Naive thymus-derived CD8-positive, alpha-beta T cell (primary cell): ENCODE measurements around the gene CATSPER1. TPM values are rescaled to one million over a fixed set of nuclear protein-coding genes. Genes with fewer than 3 reads are reported as not detected.
A peak's percentile ranks its signal among the peaks of the same experiment; 100 is the strongest.

Experiments used
- ATAC-seq, 2 donors: fragments of 150-1000 bp; cut with Tn5 transposase in 1 of 2; sonication (Bioruptor Pico), chemical (Tn5 transposase) in 1 of 2; 1 replicate in 1 of 2; 2 replicates in 1 of 2; pipeline ENCODE4 v1.10.0; 2021; ENCODE audit warnings: mild to moderate bottlenecking in 2 of 2, moderate library complexity in 2 of 2
- POLR2A ChIA-PET: fragments of 350-600 bp; sonication (Branson Sonifier 250); formaldehyde crosslinking; loops from one replicate; lab custom pipeline; 2021; ENCODE audit warnings: antibody characterized with exemption; lab: Charles Lee
- DNase-seq, 10 donors: peaks; one replicate each; pipeline versions ENCODE4 v3.0.0 to v3.0.0-alpha.2; 2020 to 2022
- H3K27ac Mint-ChIP-seq, 10 donors: one replicate each; pipeline ENCODE4 v1.8.0; 2020 to 2022; ENCODE audit warnings: mild to moderate bottlenecking in 10 of 10, mixed read lengths in 10 of 10, moderate library complexity in 4 of 10, inconsistent platforms in 1 of 10
- H3K27me3 Mint-ChIP-seq, 5 donors: one replicate each; pipeline ENCODE4 v1.8.0; 2021 to 2022; ENCODE audit warnings: mixed read lengths in 5 of 5
- H3K36me3 Mint-ChIP-seq, 3 donors: one replicate each; pipeline ENCODE4 v1.8.0; 2020 to 2022; ENCODE audit warnings: mixed read lengths in 3 of 3, mild to moderate bottlenecking in 2 of 3, inconsistent platforms in 1 of 3
- H3K4me1 Mint-ChIP-seq, 4 donors: one replicate each; pipeline ENCODE4 v1.8.0; 2021 to 2022; ENCODE audit warnings: mixed read lengths in 4 of 4
- H3K4me3 Mint-ChIP-seq, 10 donors: one replicate each; pipeline ENCODE4 v1.8.0; 2020 to 2022; ENCODE audit warnings: mild to moderate bottlenecking in 10 of 10, mixed read lengths in 10 of 10, moderate library complexity in 6 of 10, inconsistent platforms in 1 of 10
- H3K9me3 Mint-ChIP-seq, 9 donors: one replicate each; pipeline ENCODE4 v1.8.0; 2020 to 2022; ENCODE audit warnings: mixed read lengths in 9 of 9, mild to moderate bottlenecking in 3 of 9, inconsistent platforms in 1 of 9, moderate library complexity in 1 of 9
- polyA plus RNA-seq, 3 donors: library from polyadenylated mRNA; unstranded; fragments of 300-500 nt; fragmentation: Illumina TruSeq; gene quantifications; one replicate each; pipeline ENCODE4 v1.2.3, GENCODE V29; 2021
- total RNA-seq, 8 experiments: library from RNA in 2 of 8; stranded (reverse) in 2 of 8; gene quantifications; one replicate each; pipeline ENCODE4 v1.2.3 and lab custom pipeline; 2021 to 2026

CATSPER1 gene
- total RNA-seq (not detected), polyA plus RNA-seq (under 1 TPM in 1 of 3 donors, not detected in 2; 0.11 TPM), total RNA-seq (lab: John Stamatoyannopoulos, UW) (0 to 0.09 (median 0) reads per million in 6 experiments)

- DNase-seq: no peak
- H3K27ac Mint-ChIP-seq: no peak within 1 kb of the TSS
Observed at GRCh38 chr11:66026017-66026529, at the start of gene CATSPER1. CATSPER1 (minus strand) TSS chr11:66026479; CDS start chr11:66026379, 100 bp downstream.

GRCh38 chr11:66075273-66075672 lies 49.0 kb upstream of the CATSPER1 start:
- DNase-seq (no peak), ATAC-seq (no peak)
- Mint-ChIP-seq H3K27me3 (no peaks in the 10 kb centered on the region), H3K36me3 (peaks cover 8 to 67% (median 22%) of the 10 kb centered on the region in 3 donors), H3K4me3 (peak overlapping the region in 2 of 10 donors; percentile 24 to 37), H3K9me3 (no peaks in the 10 kb centered on the region), H3K4me1 (peaks cover 41 to 84% (median 80%) of the 10 kb centered on the region in 4 donors), H3K27ac (peak overlapping the region in 5 of 10 donors; percentile 43 to 81 (median 74))
- POLR2A ChIA-PET: interaction anchor here (0.6 to 1.9 kb wide), 4 partner anchors 26 to 51 kb away, joined by 3 to 6 read pairs (median 4); no protein-coding TSS in a partner anchor

More at GRCh38 chr11:66026017-66026529, at the start of gene CATSPER1:
- no peak for ATAC-seq
- Mint-ChIP-seq H3K9me3 (no peaks in the 10 kb centered on the region), H3K36me3 (no peaks in the 10 kb centered on the region), H3K4me3 (no peak within 1 kb of the TSS), H3K27me3 (peaks cover 1 to 8% (median 4%) of the 10 kb centered on the region in 5 donors), H3K4me1 (peaks cover 4 to 13% (median 6%) of the 10 kb centered on the region in 4 donors)
- POLR2A ChIA-PET: no interaction called here

DNA sequence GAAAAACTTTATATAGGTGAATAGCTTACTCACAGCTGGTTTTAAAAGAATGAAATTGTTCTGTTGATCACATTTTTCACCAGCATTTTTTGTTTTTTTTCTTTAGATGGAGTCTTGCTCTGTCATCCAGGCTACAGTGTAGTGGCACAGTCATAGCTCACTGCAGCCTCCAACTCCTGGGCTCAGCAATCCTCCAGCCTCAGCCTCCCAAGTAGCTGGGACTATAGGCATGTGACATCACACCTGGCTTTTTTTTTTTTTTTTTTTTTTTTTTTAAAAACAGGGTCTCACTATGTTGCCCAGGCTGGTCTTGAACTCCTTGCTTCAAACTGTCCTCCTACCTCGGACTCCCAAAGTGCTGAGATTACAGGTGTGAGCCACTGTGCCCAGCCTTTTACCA lies 47.4 kb upstream of the CATSPER1 start:
- Mint-ChIP-seq H3K27ac (peak overlapping the region in 9 of 10 donors; percentile 55 to 95 (median 79)), H3K4me1 (peaks cover 38 to 78% (median 74%) of the 10 kb centered on the region in 4 donors), H3K4me3 (peak overlapping the region in 7 of 10 donors; percentile 54 to 99 (median 96)), H3K27me3 (no peaks in the 10 kb centered on the region), H3K9me3 (no peaks in the 10 kb centered on the region), H3K36me3 (peaks cover 8 to 58% (median 18%) of the 10 kb centered on the region in 3 donors)
- no peak for ATAC-seq
- no peak for DNase-seq
- POLR2A ChIA-PET: interaction anchor here (0.7 to 7.4 kb wide), 5 partner anchors 8 to 405 kb away, joined by 4 to 146 read pairs (median 4); no protein-coding TSS in a partner anchor

GRCh38 chr11:66072518-66072917 lies 46.2 kb upstream of the CATSPER1 start:
- ATAC-seq (no peak), DNase-seq (no peak)
- Mint-ChIP-seq H3K4me1 (peaks cover 36 to 78% (median 72%) of the 10 kb centered on the region in 4 donors), H3K27ac (peak overlapping the region; percentile 91 to 98 (median 94)), H3K9me3 (no peaks in the 10 kb centered on the region), H3K36me3 (peaks cover 8 to 58% (median 18%) of the 10 kb centered on the region in 3 donors), H3K27me3 (no peaks in the 10 kb centered on the region), H3K4me3 (peak overlapping the region; percentile 92 to 99 (median 97))
- POLR2A ChIA-PET: interaction anchor here (1.6 to 7.4 kb wide), 4 partner anchors 9 to 46 kb away, joined by 4 to 146 read pairs (median 66); partner anchors contain the start of gene SF3B2

GRCh38 chr11:66072081-66072480 lies 45.8 kb upstream of the CATSPER1 start:
- POLR2A ChIA-PET: interaction anchor here (1.0 to 7.4 kb wide), 6 partner anchors 10 to 65 kb away, joined by 4 to 146 read pairs (median 30); partner anchors contain the start of gene SF3B2
- H3K4me1 Mint-ChIP-seq: peaks cover 35 to 78% (median 71%) of the 10 kb centered on the region in 4 donors
- peak overlapping the region; percentile 92 to 99 (median 97) for H3K4me3 Mint-ChIP-seq
- no peaks in the 10 kb centered on the region for H3K9me3 Mint-ChIP-seq
- DNase-seq (no peak), ATAC-seq (no peak)
- H3K36me3 Mint-ChIP-seq: peaks cover 8 to 58% (median 18%) of the 10 kb centered on the region in 3 donors
- H3K27ac Mint-ChIP-seq: peak overlapping the region; percentile 91 to 98 (median 94)
- no peaks in the 10 kb centered on the region for H3K27me3 Mint-ChIP-seq

GRCh38 chr11:66071381-66071801 lies 45.1 kb upstream of the CATSPER1 start:
- ATAC-seq (peak; percentile 7 to 24), DNase-seq (peak in 4 of 10 donors; percentile 22 to 45 (median 40))
- Mint-ChIP-seq H3K9me3 (no peaks in the 10 kb centered on the region), H3K4me1 (peaks cover 38 to 77% (median 70%) of the 10 kb centered on the region in 4 donors), H3K36me3 (peaks cover 8 to 59% (median 16%) of the 10 kb centered on the region in 3 donors), H3K4me3 (peak overlapping the region; percentile 92 to 99 (median 97)), H3K27me3 (no peaks in the 10 kb centered on the region), H3K27ac (peak overlapping the region; percentile 91 to 98 (median 94))
- POLR2A ChIA-PET: interaction anchor here (0.6 to 7.4 kb wide), 14 partner anchors 10 to 66 kb away, joined by 3 to 146 read pairs (median 6); partner anchors contain the start of gene SF3B2

GRCh38 chr11:66070604-66071380 lies 44.5 kb upstream of the CATSPER1 start:
- Mint-ChIP-seq H3K36me3 (peaks cover 8 to 59% (median 12%) of the 10 kb centered on the region in 3 donors), H3K4me1 (peaks cover 35 to 73% (median 67%) of the 10 kb centered on the region in 4 donors), H3K27me3 (no peaks in the 10 kb centered on the region), H3K9me3 (no peaks in the 10 kb centered on the region), H3K27ac (peak overlapping the region; percentile 91 to 98 (median 94)), H3K4me3 (peak overlapping the region; percentile 92 to 99 (median 97))
- DNase-seq (peak in 1 of 10 donors; percentile 30), ATAC-seq (peak; percentile 11 to 12)
- POLR2A ChIA-PET: interaction anchor here (0.6 to 7.4 kb wide), 15 partner anchors 11 to 229 kb away, joined by 3 to 146 read pairs (median 5); partner anchors contain the start of genes CCDC85B and SF3B2

- Mint-ChIP-seq H3K27me3 (no peaks in the 10 kb centered on the region), H3K36me3 (peaks cover 12 to 60% (median 14%) of the 10 kb centered on the region in 3 donors), H3K27ac (peak within 1 kb of the TSS; percentile 91 to 99 (median 98)), H3K4me1 (peaks cover 35 to 74% (median 63%) of the 10 kb centered on the region in 4 donors), H3K4me3 (peak within 1 kb of the TSS; percentile 92 to 99 (median 97)), H3K9me3 (no peaks in the 10 kb centered on the region)
- ATAC-seq (peak; percentile 70 to 71), DNase-seq (peak; percentile 71 to 91 (median 81))
- POLR2A ChIA-PET: interaction anchor here (0.6 to 7.4 kb wide), 14 partner anchors 12 to 772 kb away, joined by 3 to 146 read pairs (median 8); partner anchors contain the start of genes CCDC85B and SF3B2
Observed at GRCh38 chr11:66069715-66070603, 43.7 kb upstream of the CATSPER1 start, which contains the start of gene PACS1. PACS1 (plus strand) TSS chr11:66070272; CDS start chr11:66070487, 215 bp downstream.

DNA sequence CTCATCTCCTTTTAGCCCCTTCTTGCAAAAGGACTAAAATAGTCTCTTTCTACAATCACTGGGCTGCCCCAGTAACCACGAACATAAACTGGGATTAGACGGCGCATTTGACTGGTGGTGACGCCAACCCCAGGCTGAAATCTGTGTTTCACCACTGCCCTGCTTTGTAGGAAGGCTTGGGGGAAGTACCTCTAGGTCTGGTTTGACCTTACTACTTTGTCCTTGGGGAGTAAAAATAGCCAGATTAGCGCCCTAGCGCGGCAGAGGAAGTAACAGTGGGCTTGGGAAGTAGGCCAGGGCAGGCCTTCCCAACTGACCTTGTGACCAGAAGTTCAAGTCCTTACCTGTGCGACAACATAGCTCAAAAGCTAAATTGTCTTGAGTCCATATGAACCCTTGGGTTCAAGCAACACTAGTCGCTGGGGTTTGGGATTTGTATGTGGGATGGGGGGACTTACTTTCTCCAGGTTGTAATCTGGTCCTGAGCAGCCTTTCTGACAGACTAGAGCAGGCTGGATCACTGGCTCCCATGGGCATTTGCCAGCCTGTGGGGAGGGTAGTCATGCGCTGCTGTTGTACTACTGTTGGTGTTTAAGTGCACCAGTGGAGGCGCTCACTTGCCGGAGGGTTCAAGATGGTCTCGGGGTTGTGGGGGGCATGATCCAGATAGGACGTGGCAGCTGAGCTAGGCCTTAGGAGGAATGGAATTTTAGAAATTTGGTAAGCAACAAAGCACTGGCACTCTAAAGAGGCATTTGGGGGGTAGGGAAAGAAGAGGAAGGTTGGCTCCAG lies 42.8 kb upstream of the CATSPER1 start:
- peaks cover 13 to 62% (median 14%) of the 10 kb centered on the region in 3 donors for H3K36me3 Mint-ChIP-seq
- H3K4me3 Mint-ChIP-seq: peak overlapping the region; percentile 78 to 97 (median 88)
- H3K9me3 Mint-ChIP-seq: no peaks in the 10 kb centered on the region
- DNase-seq (peak in 7 of 10 donors; percentile 30 to 59 (median 38)), ATAC-seq (peak; percentile 19 to 36)
- no peaks in the 10 kb centered on the region for H3K27me3 Mint-ChIP-seq
- H3K4me1 Mint-ChIP-seq: peaks cover 34 to 71% (median 58%) of the 10 kb centered on the region in 4 donors
- POLR2A ChIA-PET: interaction anchor here (0.6 to 7.4 kb wide), 15 partner anchors 12 to 773 kb away, joined by 3 to 146 read pairs (median 9); partner anchors contain the start of genes CCDC85B and SF3B2
- peak overlapping the region; percentile 87 to 99 (median 96) for H3K27ac Mint-ChIP-seq

- H3K27me3 Mint-ChIP-seq: no peaks in the 10 kb centered on the region
- peaks cover 37 to 65% (median 56%) of the 10 kb centered on the region in 4 donors for H3K4me1 Mint-ChIP-seq
- H3K9me3 Mint-ChIP-seq: peaks cover 0 to 3% (median 0%) of the 10 kb centered on the region in 9 donors
- DNase-seq (peak; percentile 64 to 87 (median 77)), ATAC-seq (peak; percentile 31 to 39)
- peak overlapping the region; percentile 84 to 99 (median 96) for H3K27ac Mint-ChIP-seq
- POLR2A ChIA-PET: interaction anchor here (0.7 to 7.4 kb wide), 10 partner anchors 11 to 159 kb away, joined by 3 to 146 read pairs (median 10); partner anchors contain the start of gene SF3B2
- peak overlapping the region; percentile 18 to 97 (median 80) for H3K4me3 Mint-ChIP-seq
- peaks cover 17 to 67% (median 20%) of the 10 kb centered on the region in 3 donors for H3K36me3 Mint-ChIP-seq
Observed at GRCh38 chr11:66068154-66068821, 42.0 kb upstream of the CATSPER1 start.
